Left lung (tissue), 10 donors: ENCODE data around the gene MAGI1. TPM values are rescaled to one million over a fixed set of nuclear protein-coding genes. Genes with fewer than 3 reads are reported as not detected.

Experiments used
- ATAC-seq: fragments of 200-7000 bp; cut with Tn5 transposase; one replicate; pipeline ENCODE4 v1.9.1; 2020; ENCODE audit warnings: moderate library complexity
- DNase-seq, 4 donors: peaks; one replicate each; pipeline ENCODE4 v3.0.0-alpha.2; 2013 to 2020
- H3K27ac ChIP-seq, 2 donors: fragments of 200-600 bp; sonication (generic) in 1 of 2; one replicate each; pipeline versions ENCODE4 v1.5.0 to v1.8.0; 2020 to 2021
- H3K27me3 ChIP-seq, 2 donors: fragments of 200-600 bp; sonication (generic) in 1 of 2; one replicate each; pipeline versions ENCODE4 v1.5.0 to v1.8.0; 2020 to 2021
- H3K36me3 ChIP-seq, 2 donors: fragments of 200-600 bp; sonication (generic) in 1 of 2; one replicate each; pipeline versions ENCODE4 v1.5.0 to v1.8.0; 2020 to 2021
- H3K4me1 ChIP-seq, 2 donors: fragments of 200-600 bp; one replicate each; pipeline ENCODE4 v1.8.0; 2021
- H3K4me3 ChIP-seq, 2 donors: fragments of 200-600 bp; sonication (generic) in 1 of 2; one replicate each; pipeline versions ENCODE4 v1.5.0 to v1.8.0; 2020 to 2021; ENCODE audit warnings: mild to moderate bottlenecking in 1 of 2
- H3K9me3 ChIP-seq, 2 donors: fragments of 200-600 bp; sonication (generic) in 1 of 2; one replicate each; pipeline versions ENCODE4 v1.5.0 to v1.8.0; 2020 to 2021
- CTCF ChIP-seq, 2 donors: fragments of 200-600 bp; sonication (generic) in 1 of 2; IDR thresholded peaks; one replicate each; pipeline versions ENCODE4 v1.5.0 to v1.8.0; 2021; ENCODE audit warnings: antibody characterized with exemption in 2 of 2
- intact Hi-C, 2 donors: fragments of 100-400 bp; cut with DNase I; formaldehyde crosslinking; loops; one replicate each; pipeline versions ENCODE4 v1.11.2 to v1.14.2; 2022
- polyA plus RNA-seq, 6 donors: library from polyadenylated mRNA; unstranded; fragments of 120-200 nt; gene quantifications; one replicate each; pipeline ENCODE4 v1.2.1, GENCODE V29; 2013; ENCODE audit not compliant: insufficient read length in 6 of 6
- total RNA-seq, 2 donors: library from RNA; stranded (reverse); fragmentation: NEBNext Ultra II Directional; extraction: Animal tissue kit (Norgen Biotek cat#: 25700); gene quantifications; one replicate each; pipeline ENCODE4 v1.2.1, GENCODE V29; 2021
- donor health status: DM: no; HTN: yes; CAD: no.
- donor health status: DM: no; HTN: no; CAD: no.

The MAGI1 gene
- total and polyA plus RNA-seq, 8 donors: 25.4 to 32.0 (median 28.7) TPM

- no peaks in the 10 kb centered on the region for H3K4me1 ChIP-seq
- DNase-seq (no peak), ATAC-seq (no peak)
- H3K4me3 ChIP-seq: no peak overlapping the region
- H3K27ac ChIP-seq: no peak overlapping the region
- intact Hi-C loops: no loop called here
- no peaks in the 10 kb centered on the region for H3K36me3 ChIP-seq
- no peaks in the 10 kb centered on the region for H3K9me3 ChIP-seq
- H3K27me3 ChIP-seq: no peaks in the 10 kb centered on the region
- TF ChIP-seq CTCF (IDR thresholded peaks at IDR 0.05): no peak
Measured at GRCh38 chr3:65749066-65749465, 289.7 kb downstream of the MAGI1 start.

GRCh38 chr3:65748326-65748725, 290.4 kb downstream of the MAGI1 start:
- no peaks in the 10 kb centered on the region for H3K36me3 ChIP-seq
- H3K27me3 ChIP-seq: no peaks in the 10 kb centered on the region
- no peak overlapping the region for H3K27ac ChIP-seq
- no peaks in the 10 kb centered on the region for H3K4me1 ChIP-seq
- no peaks in the 10 kb centered on the region for H3K9me3 ChIP-seq
- intact Hi-C loops: no loop called here
- H3K4me3 ChIP-seq: no peak overlapping the region
- no peak for TF ChIP-seq CTCF (IDR thresholded peaks at IDR 0.05)
- DNase-seq: no peak
- ATAC-seq: no peak

- H3K4me1 ChIP-seq: no peaks in the 10 kb centered on the region
- H3K27me3 ChIP-seq: no peaks in the 10 kb centered on the region
- no peak overlapping the region for H3K4me3 ChIP-seq
- no peak for TF ChIP-seq CTCF (IDR thresholded peaks at IDR 0.05)
- H3K36me3 ChIP-seq: no peaks in the 10 kb centered on the region
- no peak for ATAC-seq
- no peaks in the 10 kb centered on the region for H3K9me3 ChIP-seq
- no peak overlapping the region for H3K27ac ChIP-seq
- DNase-seq: no peak
- intact Hi-C loops: no loop called here
Measured at GRCh38 chr3:65746848-65747247, 291.9 kb downstream of the MAGI1 start.

GRCh38 chr3:65745306-65745705, 293.4 kb downstream of the MAGI1 start:
- DNase-seq: no peak
- Histone ChIP-seq H3K27ac (no peak overlapping the region), H3K27me3 (no peaks in the 10 kb centered on the region), H3K36me3 (no peaks in the 10 kb centered on the region), H3K9me3 (no peaks in the 10 kb centered on the region), H3K4me1 (no peaks in the 10 kb centered on the region), H3K4me3 (no peak overlapping the region)
- ATAC-seq: no peak
- intact Hi-C loops: no loop called here
- no peak for TF ChIP-seq CTCF (IDR thresholded peaks at IDR 0.05)

- no peaks in the 10 kb centered on the region for H3K27me3 ChIP-seq
- no peak for TF ChIP-seq CTCF (IDR thresholded peaks at IDR 0.05)
- intact Hi-C loops: no loop called here
- no peak overlapping the region for H3K27ac ChIP-seq
- ATAC-seq (no peak), DNase-seq (no peak)
- no peaks in the 10 kb centered on the region for H3K9me3 ChIP-seq
- no peak overlapping the region for H3K4me3 ChIP-seq
- no peaks in the 10 kb centered on the region for H3K36me3 ChIP-seq
- H3K4me1 ChIP-seq: no peaks in the 10 kb centered on the region
Measured at GRCh38 chr3:65742914-65743313, 295.8 kb downstream of the MAGI1 start.
